Ovary (tissue), 3 donors: Measurements from ENCODE around the gene KCNJ12.

Experiments
- CTCF ChIP-seq, 3 donors: fragments of 450-650 bp in 2 of 3; fragments of 200-600 bp in 1 of 3; IDR thresholded peaks; one replicate each; pipeline versions ENCODE4 v1.5.1 to v1.8.0; 2016 to 2022; ENCODE audit warnings: antibody characterized with exemption in 3 of 3, mild to moderate bottlenecking in 1 of 3
- EP300 ChIP-seq: sonication (generic); formaldehyde crosslinking; IDR thresholded peaks from one replicate; pipeline ENCODE4 v1.6.1; 2017; ENCODE audit warnings: antibody characterized with exemption
- donor health status: DM: no; HTN: no; CAD: no.

GRCh38 chr17:21359483-21359840 is 16.7 kb upstream of the KCNJ12 start:
- TF ChIP-seq EP300 (no peak), CTCF (IDR thresholded peaks at IDR 0.05) (no peak)
